Stomach (tissue), 4 donors: ENCODE results near the gene SLC25A13.

Source experiments
- POLR2A ChIP-seq, 4 donors: fragments of 450-650 bp; IDR thresholded peaks; one replicate each; pipeline ENCODE4 v1.6.1; 2016; ENCODE audit warnings: antibody characterized with exemption in 4 of 4, control low read depth in 2 of 4, mild to moderate bottlenecking in 1 of 4, moderate library complexity in 1 of 4
- TF ChIP-seq, protein P1 (sequence below), 7 experiments: fragments of 450-650 bp in 4 of 7; fragments of 200-600 bp in 3 of 7; sonication (generic) in 3 of 7; IDR thresholded peaks; one replicate each; pipeline ENCODE4 v1.5.1; 2016 to 2019; ENCODE audit warnings: antibody characterized with exemption in 7 of 7, control low read depth in 2 of 7, mild to moderate bottlenecking in 1 of 7

GRCh38 chr7:96218664-96219243 is 103.1 kb downstream of the SLC25A13 start:
- TF ChIP-seq, protein P1, sequence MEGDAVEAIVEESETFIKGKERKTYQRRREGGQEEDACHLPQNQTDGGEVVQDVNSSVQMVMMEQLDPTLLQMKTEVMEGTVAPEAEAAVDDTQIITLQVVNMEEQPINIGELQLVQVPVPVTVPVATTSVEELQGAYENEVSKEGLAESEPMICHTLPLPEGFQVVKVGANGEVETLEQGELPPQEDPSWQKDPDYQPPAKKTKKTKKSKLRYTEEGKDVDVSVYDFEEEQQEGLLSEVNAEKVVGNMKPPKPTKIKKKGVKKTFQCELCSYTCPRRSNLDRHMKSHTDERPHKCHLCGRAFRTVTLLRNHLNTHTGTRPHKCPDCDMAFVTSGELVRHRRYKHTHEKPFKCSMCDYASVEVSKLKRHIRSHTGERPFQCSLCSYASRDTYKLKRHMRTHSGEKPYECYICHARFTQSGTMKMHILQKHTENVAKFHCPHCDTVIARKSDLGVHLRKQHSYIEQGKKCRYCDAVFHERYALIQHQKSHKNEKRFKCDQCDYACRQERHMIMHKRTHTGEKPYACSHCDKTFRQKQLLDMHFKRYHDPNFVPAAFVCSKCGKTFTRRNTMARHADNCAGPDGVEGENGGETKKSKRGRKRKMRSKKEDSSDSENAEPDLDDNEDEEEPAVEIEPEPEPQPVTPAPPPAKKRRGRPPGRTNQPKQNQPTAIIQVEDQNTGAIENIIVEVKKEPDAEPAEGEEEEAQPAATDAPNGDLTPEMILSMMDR (IDR thresholded peaks at IDR 0.05): no peak
- TF ChIP-seq POLR2A (IDR thresholded peaks at IDR 0.05): no peak
